Osteoblast (primary cell): ENCODE data around the gene FLT1. TPM values are rescaled to one million over a fixed set of nuclear protein-coding genes. Genes with fewer than 3 reads are reported as not detected.

Experiments used
- DNase-seq: peaks from one replicate; pipeline ENCODE4 v3.0.0; 2011; ENCODE audit warnings: low spot score, mixed read lengths; ENCODE audit not compliant: insufficient read length; ENCODE audit errors: missing footprints
- H2AFZ ChIP-seq: 2 replicates; pipeline ENCODE4 v1.6.0; 2011; ENCODE audit warnings: mild to moderate bottlenecking, low read length
- H3K27ac ChIP-seq: 2 replicates; pipeline ENCODE4 v1.5.1; 2011; ENCODE audit warnings: mild to moderate bottlenecking, low read depth, low read length, moderate library complexity
- H3K27me3 ChIP-seq: 2 replicates; pipeline ENCODE4 v1.6.0; 2012; ENCODE audit warnings: mild to moderate bottlenecking, control low read depth, inconsistent platforms, low read length, moderate library complexity; ENCODE audit not compliant: insufficient read depth
- H3K36me3 ChIP-seq: 2 replicates; pipeline ENCODE4 v1.5.1; 2011; ENCODE audit warnings: mild to moderate bottlenecking, low read length, control low read depth, moderate library complexity; ENCODE audit not compliant: insufficient read depth
- H3K4me1 ChIP-seq: 2 replicates; pipeline ENCODE4 v1.5.1; 2011; ENCODE audit warnings: mild to moderate bottlenecking, low read length, control low read depth, moderate library complexity; ENCODE audit not compliant: insufficient read depth
- H3K4me2 ChIP-seq: 2 replicates; pipeline ENCODE4 v1.6.0; 2011; ENCODE audit warnings: mild to moderate bottlenecking, low read length; ENCODE audit not compliant: insufficient read depth
- H3K4me3 ChIP-seq: fragments of 200-600 bp; sonication (generic); 3 replicates; pipeline ENCODE4 v1.5.1; 2012; ENCODE audit warnings: mild to moderate bottlenecking, low read length, inconsistent platforms; ENCODE audit not compliant: insufficient read depth
- H3K79me2 ChIP-seq: 2 replicates; pipeline ENCODE4 v1.6.0; 2012; ENCODE audit warnings: mild to moderate bottlenecking, low read length, control low read depth, inconsistent platforms; ENCODE audit not compliant: insufficient read depth
- H3K9me3 ChIP-seq: 2 replicates; pipeline ENCODE4 v1.5.1; 2011; ENCODE audit warnings: low read depth, low read length, control low read depth
- H4K20me1 ChIP-seq: 2 replicates; pipeline ENCODE4 v1.6.0; 2012; ENCODE audit warnings: mild to moderate bottlenecking, low read length, control low read depth; ENCODE audit not compliant: insufficient read depth
- total RNA-seq: library from RNA; depleted of rRNA; stranded (reverse); fragments of >200 nt; gene quantifications from 2 replicates; pipeline ENCODE4 v1.2.3, GENCODE V29; 2012
- TF ChIP-seq, protein P1 (sequence below): IDR thresholded peaks from 2 replicates; pipeline ENCODE4 v1.5.1; 2011; ENCODE audit warnings: mild to moderate bottlenecking, low read depth, low read length, moderate library complexity; ENCODE audit errors: extremely low read depth

The FLT1 gene
- total RNA-seq, 1 donor: not detected

DNA sequence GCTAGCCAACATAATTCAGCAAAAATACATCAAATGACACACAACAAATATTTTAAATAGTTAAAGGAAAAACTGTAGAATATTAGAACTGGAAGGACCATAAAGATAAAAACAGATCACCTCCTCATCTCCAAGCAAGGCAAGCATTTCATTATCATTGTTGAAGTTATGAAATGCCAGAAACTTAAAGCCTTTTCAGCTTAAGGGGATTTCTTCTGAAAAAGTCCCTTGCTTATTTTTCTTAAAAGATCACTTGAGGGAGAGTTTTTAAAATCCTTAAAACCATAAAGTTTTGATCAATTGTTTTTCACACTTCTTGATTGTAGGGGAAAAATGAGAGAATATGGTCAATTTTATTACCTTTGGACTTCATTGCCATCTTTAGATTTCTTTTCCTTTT, 37.4 kb downstream of the FLT1 start:
- H3K4me1 ChIP-seq: no peaks in the 10 kb centered on the region

DNA sequence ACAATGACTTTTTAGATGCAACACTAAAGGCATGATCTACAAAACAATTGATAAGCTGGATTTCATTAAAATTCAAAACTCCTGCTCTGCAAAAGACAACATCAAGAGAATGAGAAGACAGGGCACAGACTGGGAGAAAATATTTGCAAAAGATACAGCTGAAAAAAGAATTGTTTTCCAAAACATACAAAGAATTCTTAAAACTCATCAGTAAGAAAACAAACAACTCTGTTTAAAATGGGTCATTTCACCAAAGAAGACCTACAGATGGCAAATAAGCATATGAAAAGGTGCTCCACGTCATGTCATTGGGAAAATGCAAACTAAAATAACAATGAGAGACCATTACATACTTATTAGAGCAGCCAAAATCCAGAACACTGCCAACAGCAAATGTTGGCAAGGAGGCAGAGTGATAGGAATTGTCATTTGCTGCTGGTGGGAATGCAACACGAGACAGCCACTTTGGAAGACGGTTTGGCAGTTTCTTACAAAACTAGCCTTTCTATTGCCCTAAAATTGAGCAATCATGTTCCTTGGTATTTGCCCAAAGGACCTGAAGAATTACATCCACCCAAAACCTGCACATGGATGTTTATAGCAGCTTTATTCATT, 39.2 kb downstream of the FLT1 start:
- Histone ChIP-seq H3K36me3 (no peaks in the 10 kb centered on the region), H3K79me2 (no peaks in the 10 kb centered on the region), H3K4me3 (no peak overlapping the region), H3K4me2 (no peak overlapping the region), H2AFZ (no peak overlapping the region), H3K27me3 (peaks cover 31% of the 10 kb centered on the region), H3K4me1 (peaks cover 9% of the 10 kb centered on the region), H4K20me1 (no peaks in the 10 kb centered on the region), H3K9me3 (no peaks in the 10 kb centered on the region), H3K27ac (no peak overlapping the region)
- TF ChIP-seq, protein P1, sequence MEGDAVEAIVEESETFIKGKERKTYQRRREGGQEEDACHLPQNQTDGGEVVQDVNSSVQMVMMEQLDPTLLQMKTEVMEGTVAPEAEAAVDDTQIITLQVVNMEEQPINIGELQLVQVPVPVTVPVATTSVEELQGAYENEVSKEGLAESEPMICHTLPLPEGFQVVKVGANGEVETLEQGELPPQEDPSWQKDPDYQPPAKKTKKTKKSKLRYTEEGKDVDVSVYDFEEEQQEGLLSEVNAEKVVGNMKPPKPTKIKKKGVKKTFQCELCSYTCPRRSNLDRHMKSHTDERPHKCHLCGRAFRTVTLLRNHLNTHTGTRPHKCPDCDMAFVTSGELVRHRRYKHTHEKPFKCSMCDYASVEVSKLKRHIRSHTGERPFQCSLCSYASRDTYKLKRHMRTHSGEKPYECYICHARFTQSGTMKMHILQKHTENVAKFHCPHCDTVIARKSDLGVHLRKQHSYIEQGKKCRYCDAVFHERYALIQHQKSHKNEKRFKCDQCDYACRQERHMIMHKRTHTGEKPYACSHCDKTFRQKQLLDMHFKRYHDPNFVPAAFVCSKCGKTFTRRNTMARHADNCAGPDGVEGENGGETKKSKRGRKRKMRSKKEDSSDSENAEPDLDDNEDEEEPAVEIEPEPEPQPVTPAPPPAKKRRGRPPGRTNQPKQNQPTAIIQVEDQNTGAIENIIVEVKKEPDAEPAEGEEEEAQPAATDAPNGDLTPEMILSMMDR: no peak
- no peak for DNase-seq

More for the DNA sequence above, 37.4 kb downstream of the FLT1 start:
- no peak for DNase-seq
- Histone ChIP-seq H3K36me3 (no peaks in the 10 kb centered on the region), H2AFZ (no peak overlapping the region), H3K9me3 (no peaks in the 10 kb centered on the region), H4K20me1 (no peaks in the 10 kb centered on the region), H3K4me2 (no peak overlapping the region), H3K27me3 (peaks cover 33% of the 10 kb centered on the region), H3K27ac (no peak overlapping the region), H3K4me3 (no peak overlapping the region), H3K79me2 (no peaks in the 10 kb centered on the region)
- TF ChIP-seq, protein P1: no peak

DNA sequence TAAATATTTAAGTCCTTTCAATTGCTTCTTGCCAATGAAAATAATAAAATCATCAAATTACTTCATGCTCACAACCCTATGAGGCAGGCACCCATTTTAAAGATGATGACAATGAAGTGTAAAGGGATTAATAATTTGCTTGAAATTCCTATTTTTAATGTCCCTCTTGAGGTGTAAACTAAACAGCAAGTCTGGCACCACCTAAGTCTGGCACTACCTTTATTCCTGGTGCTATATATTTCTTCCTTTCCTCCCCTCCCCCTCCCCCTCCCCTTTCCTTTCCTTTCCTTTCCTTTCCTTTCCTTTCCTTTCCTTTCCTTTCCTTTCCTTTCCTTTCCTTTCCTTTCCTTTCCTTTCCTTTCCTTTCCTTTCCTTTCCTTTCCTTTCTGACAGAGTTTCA, 42.2 kb downstream of the FLT1 start:
- Histone ChIP-seq H3K4me2 (no peak overlapping the region), H4K20me1 (no peaks in the 10 kb centered on the region), H3K9me3 (no peaks in the 10 kb centered on the region), H2AFZ (no peak overlapping the region), H3K4me3 (no peak overlapping the region), H3K79me2 (no peaks in the 10 kb centered on the region), H3K4me1 (peaks cover 9% of the 10 kb centered on the region), H3K36me3 (no peaks in the 10 kb centered on the region), H3K27ac (no peak overlapping the region), H3K27me3 (peaks cover 19% of the 10 kb centered on the region)
- no peak for DNase-seq
- TF ChIP-seq, protein P1: no peak

DNA sequence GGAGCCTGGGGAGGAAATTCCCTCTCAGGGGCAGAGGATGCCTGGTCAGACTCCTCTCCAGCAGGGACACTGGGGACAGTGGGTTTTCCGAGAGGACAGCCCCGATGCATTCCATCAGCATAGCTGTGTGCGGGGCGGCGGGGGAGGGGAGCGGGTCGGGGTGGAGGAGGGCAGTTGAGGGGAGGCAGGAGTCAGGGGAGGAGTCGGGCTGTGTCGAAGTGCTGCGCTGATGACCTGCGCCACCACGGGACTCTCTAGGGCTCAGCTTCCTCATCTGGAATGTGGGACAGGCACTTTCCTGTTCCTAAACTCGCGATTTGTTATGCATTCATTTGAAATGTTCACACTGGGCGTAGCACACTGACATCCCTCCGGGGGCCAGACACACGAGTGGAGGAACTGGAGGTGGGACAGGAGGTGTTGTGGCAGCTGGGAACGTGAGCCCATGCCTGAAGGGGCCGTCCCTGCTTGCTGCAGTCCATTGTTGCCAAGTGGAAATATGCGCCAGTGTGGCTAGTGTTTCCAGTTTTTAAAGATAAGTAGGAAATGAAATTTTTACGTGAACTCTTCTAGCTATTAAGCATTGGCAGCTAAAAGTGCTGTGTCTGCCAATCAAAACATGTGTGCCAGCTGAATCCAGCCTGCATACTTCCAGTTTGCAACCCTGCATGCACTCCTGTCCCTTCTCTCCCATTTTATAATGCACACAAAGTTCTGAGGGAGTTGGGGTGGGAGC, 43.3 kb downstream of the FLT1 start:
- no peaks in the 10 kb centered on the region for H4K20me1 ChIP-seq
- peak; percentile 41 for DNase-seq
- no peaks in the 10 kb centered on the region for H3K9me3 ChIP-seq
- no peak overlapping the region for H3K27ac ChIP-seq
- peak overlapping the region; percentile 52 for H3K4me3 ChIP-seq
- no peak overlapping the region for H2AFZ ChIP-seq
- H3K4me2 ChIP-seq: peak overlapping the region; percentile 76
- H3K79me2 ChIP-seq: no peaks in the 10 kb centered on the region
- TF ChIP-seq, protein P1: no peak
- peaks cover 9% of the 10 kb centered on the region for H3K4me1 ChIP-seq
- H3K27me3 ChIP-seq: peaks cover 16% of the 10 kb centered on the region
- no peaks in the 10 kb centered on the region for H3K36me3 ChIP-seq
